K562 (cell line): ENCODE data around the gene TRIM10. TPM values are rescaled to one million over a fixed set of nuclear protein-coding genes. Genes with fewer than 3 reads are reported as not detected.

Experiments
- ATAC-seq: fragments of 200-7000 bp; cut with Tn5 transposase; 3 replicates; pipeline ENCODE4 v1.9.1; 2020; ENCODE audit warnings: moderate library complexity
- BruUV-seq: library from RNA; stranded (reverse); fragments of 400-500 nt; replicated peaks from 2 replicates; lab custom pipeline; 2021; lab: Mats Ljungman, UMichigan
- CTCF ChIA-PET: fragments of 300-600 bp; formaldehyde crosslinking; extraction: SDS; loops from one replicate; lab custom pipeline; 2021; ENCODE audit warnings: low intra/inter-chr PET ratio; lab: Yijun Ruan, JAX
- POLR2A ChIA-PET: fragments of 300-600, 350-650 bp; sonication (Branson Sonifier 250); formaldehyde crosslinking; extraction: SDS; loops from one replicate; lab custom pipeline; 2021; ENCODE audit warnings: antibody characterized with exemption, inconsistent platforms; lab: Yijun Ruan, JAX
- DNase-seq, 4 experiments: peaks; one replicate each; pipeline versions ENCODE4 v3.0.0 to v3.0.0-alpha.2; 2011 to 2018; ENCODE audit warnings: low spot score in 3 of 4, mixed read lengths in 3 of 4; ENCODE audit errors: extremely low read depth in 1 of 4
- FAIRE-seq: peaks from 2 replicates; lab custom pipeline; 2011; peaks lifted over from hg19 to GRCh38; lab: Jason Lieb, UNC
- H2AFZ ChIP-seq: 2 replicates; pipeline ENCODE4 v1.6.0; 2011; ENCODE audit warnings: low read depth, low read length, control low read depth, inconsistent platforms
- H3K27ac ChIP-seq: fragments of 200-600 bp; 3 replicates; pipeline ENCODE4 v1.8.0; 2011; ENCODE audit warnings: low read depth, mild to moderate bottlenecking, control low read depth, inconsistent platforms, low read length, moderate library complexity, mixed read lengths; ENCODE audit errors: extremely low read depth
- H3K27me3 ChIP-seq, 2 experiments: fragments of 300-600 bp in 1 of 2; 2 replicates in 1 of 2; 3 replicates in 1 of 2; pipeline versions ENCODE4 v1.6.0 to v1.8.0; 2011; ENCODE audit warnings: inconsistent platforms in 2 of 2, low read length in 2 of 2, mild to moderate bottlenecking in 1 of 2, mixed read lengths in 1 of 2, moderate library complexity in 1 of 2; ENCODE audit not compliant: control insufficient read depth in 2 of 2, insufficient read depth in 2 of 2
- H3K36me3 ChIP-seq: fragments of 300-600 bp; 3 replicates; pipeline ENCODE4 v1.8.0; 2011; ENCODE audit warnings: mild to moderate bottlenecking, low read length, inconsistent platforms; ENCODE audit not compliant: control insufficient read depth, insufficient read depth
- H3K4me1 ChIP-seq, 2 experiments: fragments of 200-600 bp in 1 of 2; replicated peaks in 1 of 2; 2 replicates in 1 of 2; 3 replicates in 1 of 2; pipeline versions ENCODE4 v1.5.1 to v1.8.0; 2011; ENCODE audit warnings: inconsistent platforms in 2 of 2, low read length in 2 of 2, mild to moderate bottlenecking in 1 of 2, mixed read lengths in 1 of 2, moderate library complexity in 1 of 2; ENCODE audit not compliant: control insufficient read depth in 2 of 2, insufficient read depth in 2 of 2
- H3K4me2 ChIP-seq: 2 replicates; pipeline ENCODE4 v1.6.1; 2011; ENCODE audit warnings: low read length, control low read depth, inconsistent platforms, mixed read lengths; ENCODE audit not compliant: insufficient read depth
- H3K4me3 ChIP-seq: fragments of 200-600 bp; sonication (generic), shearing (Covaris generic); 2 replicates; pipeline ENCODE4 v1.5.1; 2016; ENCODE audit warnings: control low read depth, inconsistent platforms
- H3K79me2 ChIP-seq: fragments of 200-600 bp; 3 replicates; pipeline ENCODE4 v1.8.0; 2011; ENCODE audit warnings: low read length, inconsistent platforms; ENCODE audit not compliant: control insufficient read depth, insufficient read depth
- H3K9ac ChIP-seq, 2 experiments: 2 replicates each; pipeline versions ENCODE4 v1.6.0 to v1.6.1; 2011; ENCODE audit warnings: low read depth in 2 of 2, low read length in 2 of 2, control low read depth in 1 of 2, inconsistent platforms in 1 of 2, mild to moderate bottlenecking in 1 of 2, mixed read lengths in 1 of 2; ENCODE audit not compliant: insufficient read depth in 1 of 2
- H3K9me1 ChIP-seq: one replicate; pipeline ENCODE4 v1.6.0; 2011; ENCODE audit warnings: inconsistent platforms, mild to moderate bottlenecking, low read length, moderate library complexity; ENCODE audit not compliant: control insufficient read depth, insufficient read depth
- H3K9me3 ChIP-seq: replicated peaks from 2 replicates; pipeline ENCODE4 v1.5.1; 2011; ENCODE audit warnings: low read depth, low read length, inconsistent platforms; ENCODE audit not compliant: control insufficient read depth, insufficient read depth
- H4K20me1 ChIP-seq: replicated peaks from 2 replicates; pipeline ENCODE4 v1.6.1; 2011; ENCODE audit warnings: low read length, inconsistent platforms, mixed read lengths; ENCODE audit not compliant: control insufficient read depth, insufficient read depth
- CTCFL ChIP-seq: IDR thresholded peaks from 2 replicates; pipeline ENCODE4 v1.6.1; 2011; ENCODE audit warnings: borderline replicate concordance, low read depth, mild to moderate bottlenecking, moderate library complexity, low read length; ENCODE audit not compliant: insufficient read depth, poor library complexity, severe bottlenecking
- HMGXB4 ChIP-seq: sonication (generic); formaldehyde crosslinking; IDR thresholded peaks from 2 replicates; pipeline ENCODE4 v1.8.1; 2023; ENCODE audit warnings: mild to moderate bottlenecking, missing genetic modification reagents
- MEF2A ChIP-seq: IDR thresholded peaks from 2 replicates; pipeline ENCODE4 v1.6.1; 2011; ENCODE audit warnings: low read depth, mild to moderate bottlenecking, low read length, moderate library complexity; ENCODE audit not compliant: control insufficient read depth
- MYBL2 ChIP-seq, 2 experiments: fragments of 450-650 bp in 1 of 2; sonication (generic) in 1 of 2; formaldehyde crosslinking in 1 of 2; IDR thresholded peaks; 2 replicates each; pipeline versions ENCODE4 v1.6.1 to v1.8.1; 2017 to 2022; ENCODE audit warnings: borderline replicate concordance in 1 of 2, inconsistent platforms in 1 of 2, low read depth in 1 of 2, mild to moderate bottlenecking in 1 of 2, missing genetic modification reagents in 1 of 2, moderate library complexity in 1 of 2
- RAD21 ChIP-seq, 2 experiments: fragments of 250-450 bp in 1 of 2; fragments of 450-650 bp in 1 of 2; sonication (Bioruptor Pico) in 1 of 2; formaldehyde crosslinking in 1 of 2; IDR thresholded peaks in 1 of 2; conservative IDR thresholded peaks in 1 of 2; 2 replicates each; pipeline versions ENCODE4 v1.4.0 to v1.8.0; 2020 to 2022; ENCODE audit warnings: mild to moderate bottlenecking in 2 of 2, moderate library complexity in 1 of 2
- RHOXF2B ChIP-seq: fragments of 250-450 bp; sonication (Bioruptor Pico); conservative IDR thresholded peaks from 2 replicates; pipeline ENCODE4 v1.5.1; 2021
- SAFB2 ChIP-seq: fragments of 200-400 bp; formaldehyde crosslinking; IDR thresholded peaks from 2 replicates; pipeline ENCODE4 v1.6.1; 2018; ENCODE audit warnings: borderline replicate concordance, low read length, low read depth, moderate library complexity; ENCODE audit not compliant: severe bottlenecking
- SOX6 ChIP-seq: fragments of 450-650 bp; IDR thresholded peaks from 2 replicates; pipeline ENCODE4 v1.6.1; 2014; ENCODE audit warnings: mild to moderate bottlenecking
- THRAP3 ChIP-seq: fragments of 450-650 bp; IDR thresholded peaks from 2 replicates; pipeline ENCODE4 v1.6.1; 2016; ENCODE audit warnings: mild to moderate bottlenecking, inconsistent platforms, borderline replicate concordance
- ZFP1 ChIP-seq: fragments of 450-650 bp; formaldehyde crosslinking; IDR thresholded peaks from 2 replicates; pipeline ENCODE4 v1.4.0; 2020; ENCODE audit warnings: mild to moderate bottlenecking, mixed read lengths
- WGBS: fragments of 100-300 bp; shearing (Covaris generic); methylation state at CpG from one replicate; pipeline ENCODE4 v1.1.6; 2016; ENCODE audit warnings: low coverage, mixed read lengths; ENCODE audit not compliant: insufficient coverage; ENCODE audit errors: missing lambda C conversion rate; 5-methylcytosine and 5-hydroxymethylcytosine counted together
- in situ Hi-C: fragments of 300-500 bp; cut with MboI; formaldehyde crosslinking; loops from 4 replicates; pipeline ENCODE4 v1.15.0; 2018; ENCODE audit warnings: inconsistent platforms, mixed read lengths
- intact Hi-C: fragments of 100-400 bp; cut with micrococcal nuclease; formaldehyde crosslinking; loops from 2 replicates; pipeline ENCODE4 v1.14.2; 2022
- polyA plus RNA-seq, 8 experiments: library from polyadenylated mRNA; depleted of rRNA in 4 of 8; stranded (reverse) in 5 of 8; unstranded in 3 of 8; fragments of >200 nt; fragmentation: Nextera tagmentation in 2 of 8; fragmentation: Illumina TruSeq in 1 of 8; extraction: Ambion mirVana in 2 of 8; extraction: Trizol in 1 of 8; gene quantifications; 2 replicates each; pipeline versions ENCODE4 v1.2.1 to v1.2.3, GENCODE V29; 2011 to 2014; ENCODE audit warnings: inconsistent platforms in 1 of 8, missing spikeins in 1 of 8
- total RNA-seq, 7 experiments: library from RNA; depleted of rRNA in 6 of 7; stranded (reverse); fragments of >200 nt in 6 of 7; fragmentation: Illumina TruSeq in 2 of 7; extraction: Trizol in 2 of 7; gene quantifications; 2 replicates each; pipeline versions ENCODE4 v1.2.1 to v1.2.3, GENCODE V29; 2011 to 2021; ENCODE audit warnings: low replicate concordance in 1 of 7
- TF ChIP-seq, protein P1 (sequence below): sonication (generic); formaldehyde crosslinking; IDR thresholded peaks from 2 replicates; pipeline ENCODE4 v1.8.0; 2022; ENCODE audit warnings: mild to moderate bottlenecking, missing genetic modification reagents
- TF ChIP-seq, protein P2 (sequence below): fragments of 450-650 bp; formaldehyde crosslinking; IDR thresholded peaks from 2 replicates; pipeline ENCODE4 v1.4.0; 2022; ENCODE audit warnings: missing genetic modification characterization
- TF ChIP-seq, protein P3 (sequence below): fragments of 250-450 bp; sonication (Bioruptor Pico); IDR thresholded peaks from 2 replicates; pipeline ENCODE4 v1.9.0; 2021; ENCODE audit warnings: mild to moderate bottlenecking

TRIM10 gene
- total and polyA plus RNA-seq, 9 of the 15 experiments (the other 6 are each of a cell fraction or from before 2014, with no cell fraction given) = 0.15 to 0.90 (median 0.36) TPM

- no peak for TF ChIP-seq HMGXB4
- TF ChIP-seq ZFP1 (CRISPR knock-in tag) = no peak
- TF ChIP-seq RAD21 (CRISPR knock-in tag; conservative IDR thresholded peaks at IDR 0.05 in 1 of 2, IDR thresholded peaks at IDR 0.05 in 1 of 2) = no peak
These were observed 47.2 kb downstream of the TRIM10 start (continued) for GRCh38 chr6:30113841-30114240.

DNA sequence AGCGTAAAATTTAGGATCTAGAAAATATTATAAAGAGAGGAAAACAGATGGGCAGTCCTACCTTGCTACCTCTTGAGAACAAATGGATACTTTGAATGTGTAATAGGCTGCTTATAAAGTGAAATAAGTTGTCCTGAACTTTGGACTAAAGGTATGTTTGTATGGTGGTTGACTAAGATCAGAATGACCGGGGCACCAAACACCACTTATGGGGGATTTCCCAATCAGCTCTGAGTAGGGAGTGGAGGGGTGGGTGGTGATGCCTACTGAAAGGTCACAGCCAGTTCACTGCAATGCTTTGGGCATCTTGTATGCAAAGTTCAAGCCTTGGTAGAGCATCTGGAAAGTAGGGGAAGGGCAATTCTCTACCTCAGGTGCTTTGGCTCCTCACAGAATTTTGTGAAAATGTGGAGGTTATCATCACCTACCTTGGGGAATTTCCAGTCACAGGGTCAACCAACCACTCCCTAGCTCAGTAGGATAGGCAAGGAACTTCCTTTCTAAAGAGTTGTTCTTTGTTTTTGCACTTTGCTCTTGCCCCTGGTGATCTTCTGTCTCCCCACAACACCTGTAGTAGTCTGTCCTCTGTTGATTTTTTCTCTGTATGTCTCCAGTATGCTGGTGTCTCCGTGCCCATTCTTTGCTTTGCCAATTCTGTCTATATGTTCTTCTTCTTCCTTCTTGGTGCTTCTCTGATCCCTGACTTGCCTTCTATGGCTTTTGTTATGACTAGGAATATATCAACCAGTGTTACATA lies 47.8 kb downstream of the TRIM10 start, which contains the start of gene TRIM31:
Gene TRIM31, minus strand, starts transcription at position 88 of the 757 bp plus-strand sequence. CDS start 285 bp downstream, outside the sequence.
- TF ChIP-seq MYBL2 (IDR thresholded peaks at IDR 0.05; ENCODE audit: low read depth) (no peak), MYBL2 (CRISPR knock-in tag; IDR thresholded peaks at IDR 0.05; ENCODE audit: borderline replicate concordance) (no peak), RHOXF2B (no peak), CTCFL (no peak), THRAP3 (no peak), SOX6 (no peak), MEF2A (no peak), SAFB2 (no peak)
- TF ChIP-seq, protein P1, sequence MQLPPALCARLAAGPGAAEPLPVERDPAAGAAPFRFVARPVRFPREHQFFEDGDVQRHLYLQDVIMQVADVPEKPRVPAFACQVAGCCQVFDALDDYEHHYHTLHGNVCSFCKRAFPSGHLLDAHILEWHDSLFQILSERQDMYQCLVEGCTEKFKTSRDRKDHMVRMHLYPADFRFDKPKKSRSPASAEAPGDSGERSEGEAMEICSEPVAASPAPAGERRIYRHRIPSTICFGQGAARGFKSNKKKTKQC (CRISPR knock-in tag) = no peak
- TF ChIP-seq, protein P2, sequence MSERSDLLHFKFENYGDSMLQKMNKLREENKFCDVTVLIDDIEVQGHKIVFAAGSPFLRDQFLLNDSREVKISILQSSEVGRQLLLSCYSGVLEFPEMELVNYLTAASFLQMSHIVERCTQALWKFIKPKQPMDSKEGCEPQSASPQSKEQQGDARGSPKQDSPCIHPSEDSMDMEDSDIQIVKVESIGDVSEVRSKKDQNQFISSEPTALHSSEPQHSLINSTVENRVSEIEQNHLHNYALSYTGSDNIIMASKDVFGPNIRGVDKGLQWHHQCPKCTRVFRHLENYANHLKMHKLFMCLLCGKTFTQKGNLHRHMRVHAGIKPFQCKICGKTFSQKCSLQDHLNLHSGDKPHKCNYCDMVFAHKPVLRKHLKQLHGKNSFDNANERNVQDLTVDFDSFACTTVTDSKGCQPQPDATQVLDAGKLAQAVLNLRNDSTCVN (CRISPR knock-in tag) = no peak
- TF ChIP-seq, protein P3, sequence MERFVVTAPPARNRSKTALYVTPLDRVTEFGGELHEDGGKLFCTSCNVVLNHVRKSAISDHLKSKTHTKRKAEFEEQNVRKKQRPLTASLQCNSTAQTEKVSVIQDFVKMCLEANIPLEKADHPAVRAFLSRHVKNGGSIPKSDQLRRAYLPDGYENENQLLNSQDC (CRISPR knock-in tag) = no peak
- TF ChIP-seq, all 486 proteins: peak for 0
- no TSS peak for BruUV-seq
- H3K4me2 ChIP-seq = no peak within 1 kb of the TSS
- no peaks in the 10 kb centered on the region for H3K79me2 ChIP-seq
- H3K27ac ChIP-seq = no peak within 1 kb of the TSS
- FAIRE-seq = no peak
- no peak within 1 kb of the TSS for H2AFZ ChIP-seq
- no peaks in the 10 kb centered on the region for H3K9me3 ChIP-seq
- POLR2A ChIA-PET = no interaction called here
- ATAC-seq = no peak
- in situ Hi-C loops = no loop called here
- WGBS = 0% methylated on average over 3 of the region's 3 CpGs
- H3K27me3 ChIP-seq = peaks cover 30 to 33% of the 10 kb centered on the region in 2 experiments
- no peaks in the 10 kb centered on the region for H3K9me1 ChIP-seq
- H3K36me3 ChIP-seq = no peaks in the 10 kb centered on the region
- CTCF ChIA-PET = no interaction called here
- intact Hi-C loops = no loop called here
- no peak for DNase-seq
- H3K4me1 ChIP-seq = peaks cover 0 to 7% of the 10 kb centered on the region in 2 experiments; a peak in 1 of 5 replicates
- no peaks in the 10 kb centered on the region for H4K20me1 ChIP-seq
- no peak within 1 kb of the TSS for H3K4me3 ChIP-seq
- no peak within 1 kb of the TSS for H3K9ac ChIP-seq
